MCF 10A (cell line): ENCODE results near the gene ABTB1. TPM values are rescaled to one million over a fixed set of nuclear protein-coding genes. Genes with fewer than 3 reads are reported as not detected.
A peak's percentile ranks its signal among the peaks of the same experiment; 100 is the strongest.

Source experiments
- BruUV-seq: library from RNA; stranded (reverse); fragments of 400-500 nt; replicated peaks from 2 replicates; lab custom pipeline; 2021; lab: Mats Ljungman, UMichigan
- CTCF ChIA-PET: fragments of 300-600 bp; sonication (Branson Sonifier 250); formaldehyde crosslinking; extraction: SDS; loops from one replicate; lab custom pipeline; 2021; ENCODE audit warnings: antibody characterized with exemption, inconsistent platforms; lab: Yijun Ruan, JAX
- POLR2A ChIA-PET: fragments of 300-600, 350-650 bp; sonication (Branson Sonifier 250); formaldehyde crosslinking; extraction: SDS; loops from one replicate; lab custom pipeline; 2020; ENCODE audit warnings: antibody characterized with exemption, inconsistent platforms; lab: Yijun Ruan, JAX
- DNase-seq: peaks from one replicate; pipeline ENCODE4 v3.0.0-alpha.2; 2018; ENCODE audit not compliant: unreplicated experiment
- H3K27ac Mint-ChIP-seq: one replicate; pipeline ENCODE4 v1.8.0; 2022; ENCODE audit warnings: mild to moderate bottlenecking, low read depth, mixed read lengths; ENCODE audit not compliant: unreplicated experiment
- H3K27me3 Mint-ChIP-seq: one replicate; pipeline ENCODE4 v1.8.0; 2022; ENCODE audit warnings: mixed read lengths; ENCODE audit not compliant: insufficient read depth, unreplicated experiment
- H3K36me3 Mint-ChIP-seq: one replicate; pipeline ENCODE4 v1.8.0; 2022; ENCODE audit warnings: mild to moderate bottlenecking, moderate library complexity, mixed read lengths; ENCODE audit not compliant: insufficient read depth, unreplicated experiment
- H3K4me1 Mint-ChIP-seq: one replicate; pipeline ENCODE4 v1.8.0; 2022; ENCODE audit warnings: mixed read lengths; ENCODE audit not compliant: insufficient read depth, unreplicated experiment
- H3K4me3 Mint-ChIP-seq: one replicate; pipeline ENCODE4 v1.8.0; 2022; ENCODE audit warnings: mild to moderate bottlenecking, moderate library complexity, mixed read lengths; ENCODE audit not compliant: unreplicated experiment
- H3K9me3 Mint-ChIP-seq: one replicate; pipeline ENCODE4 v1.8.0; 2022; ENCODE audit warnings: mixed read lengths; ENCODE audit not compliant: unreplicated experiment
- intact Hi-C: fragments of 100-400 bp; cut with micrococcal nuclease; formaldehyde crosslinking; loops from 2 replicates; pipeline ENCODE4 v1.14.1; 2022
- total RNA-seq: library from RNA; stranded (reverse); gene quantifications from 2 replicates; pipeline ENCODE4 v1.2.3, GENCODE V29; 2022
- TF ChIP-seq, protein P1 (sequence below): fragments of 200-600 bp; IDR thresholded peaks from one replicate; pipeline ENCODE4 v1.8.0; 2022; ENCODE audit warnings: antibody characterized with exemption, mild to moderate bottlenecking; ENCODE audit not compliant: unreplicated experiment

Gene ABTB1
- total RNA-seq, 1 experiment from 2014 or later, result 9.7 TPM

DNA sequence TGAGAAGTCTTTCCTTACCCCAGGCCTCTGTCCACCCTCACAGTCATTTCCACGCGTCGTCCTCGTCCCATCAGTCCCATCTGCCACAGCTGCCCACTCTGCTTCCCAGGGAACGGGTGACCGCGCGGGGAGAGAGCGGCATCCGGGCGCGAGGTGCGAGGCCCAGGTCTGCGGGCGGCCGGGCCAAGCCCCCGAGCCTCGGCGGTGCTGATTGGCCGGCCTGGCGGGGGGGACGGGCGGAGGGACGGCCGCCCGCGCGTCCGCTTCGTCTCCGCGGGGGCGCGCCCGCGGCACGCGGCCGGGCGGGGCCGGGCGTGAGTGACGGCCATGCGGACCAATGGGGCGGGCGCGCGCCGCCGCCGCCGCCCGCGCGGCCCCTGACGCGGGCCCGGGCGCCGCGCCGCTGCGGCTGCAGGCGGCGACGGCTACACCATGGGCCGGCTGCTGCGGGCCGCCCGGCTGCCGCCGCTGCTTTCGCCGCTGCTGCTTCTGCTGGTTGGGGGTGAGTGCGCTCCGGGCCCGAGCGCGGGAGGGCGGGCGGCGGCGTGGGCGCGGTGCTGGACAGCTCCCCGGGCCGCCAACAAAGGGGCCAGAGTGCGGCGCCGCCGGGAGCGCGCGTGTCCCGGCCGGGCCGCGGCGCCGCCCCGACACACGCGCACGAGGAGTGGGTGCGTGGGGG, 43.8 kb upstream of the ABTB1 start, which contains the start of gene PODXL2:
PODXL2 (plus strand) TSS at position 398 of the 679 bp plus-strand sequence; CDS start at position 433, 35 bp downstream.
- H3K36me3 Mint-ChIP-seq, result no peaks in the 10 kb centered on the region
- BruUV-seq, result no TSS peak
- intact Hi-C loops, result no loop called here
- H3K9me3 Mint-ChIP-seq, result no peaks in the 10 kb centered on the region
- POLR2A ChIA-PET, result interaction anchor here (0.9 to 2.4 kb wide), 2 partner anchors 11 to 15 kb away, joined by 3 to 11 read pairs; no protein-coding TSS in a partner anchor
- CTCF ChIA-PET, result interaction anchor here (0.7 kb wide), 1 partner anchor 407 kb away, joined by 3 read pairs; no protein-coding TSS in a partner anchor
- peak; percentile 26 for DNase-seq
- peaks cover 16% of the 10 kb centered on the region for H3K27me3 Mint-ChIP-seq
- no peak within 1 kb of the TSS for H3K27ac Mint-ChIP-seq
- TF ChIP-seq, protein P1, sequence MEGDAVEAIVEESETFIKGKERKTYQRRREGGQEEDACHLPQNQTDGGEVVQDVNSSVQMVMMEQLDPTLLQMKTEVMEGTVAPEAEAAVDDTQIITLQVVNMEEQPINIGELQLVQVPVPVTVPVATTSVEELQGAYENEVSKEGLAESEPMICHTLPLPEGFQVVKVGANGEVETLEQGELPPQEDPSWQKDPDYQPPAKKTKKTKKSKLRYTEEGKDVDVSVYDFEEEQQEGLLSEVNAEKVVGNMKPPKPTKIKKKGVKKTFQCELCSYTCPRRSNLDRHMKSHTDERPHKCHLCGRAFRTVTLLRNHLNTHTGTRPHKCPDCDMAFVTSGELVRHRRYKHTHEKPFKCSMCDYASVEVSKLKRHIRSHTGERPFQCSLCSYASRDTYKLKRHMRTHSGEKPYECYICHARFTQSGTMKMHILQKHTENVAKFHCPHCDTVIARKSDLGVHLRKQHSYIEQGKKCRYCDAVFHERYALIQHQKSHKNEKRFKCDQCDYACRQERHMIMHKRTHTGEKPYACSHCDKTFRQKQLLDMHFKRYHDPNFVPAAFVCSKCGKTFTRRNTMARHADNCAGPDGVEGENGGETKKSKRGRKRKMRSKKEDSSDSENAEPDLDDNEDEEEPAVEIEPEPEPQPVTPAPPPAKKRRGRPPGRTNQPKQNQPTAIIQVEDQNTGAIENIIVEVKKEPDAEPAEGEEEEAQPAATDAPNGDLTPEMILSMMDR, result no peak
- peaks cover 8% of the 10 kb centered on the region for H3K4me1 Mint-ChIP-seq
- H3K4me3 Mint-ChIP-seq, result peak within 1 kb of the TSS; percentile 72

DNA sequence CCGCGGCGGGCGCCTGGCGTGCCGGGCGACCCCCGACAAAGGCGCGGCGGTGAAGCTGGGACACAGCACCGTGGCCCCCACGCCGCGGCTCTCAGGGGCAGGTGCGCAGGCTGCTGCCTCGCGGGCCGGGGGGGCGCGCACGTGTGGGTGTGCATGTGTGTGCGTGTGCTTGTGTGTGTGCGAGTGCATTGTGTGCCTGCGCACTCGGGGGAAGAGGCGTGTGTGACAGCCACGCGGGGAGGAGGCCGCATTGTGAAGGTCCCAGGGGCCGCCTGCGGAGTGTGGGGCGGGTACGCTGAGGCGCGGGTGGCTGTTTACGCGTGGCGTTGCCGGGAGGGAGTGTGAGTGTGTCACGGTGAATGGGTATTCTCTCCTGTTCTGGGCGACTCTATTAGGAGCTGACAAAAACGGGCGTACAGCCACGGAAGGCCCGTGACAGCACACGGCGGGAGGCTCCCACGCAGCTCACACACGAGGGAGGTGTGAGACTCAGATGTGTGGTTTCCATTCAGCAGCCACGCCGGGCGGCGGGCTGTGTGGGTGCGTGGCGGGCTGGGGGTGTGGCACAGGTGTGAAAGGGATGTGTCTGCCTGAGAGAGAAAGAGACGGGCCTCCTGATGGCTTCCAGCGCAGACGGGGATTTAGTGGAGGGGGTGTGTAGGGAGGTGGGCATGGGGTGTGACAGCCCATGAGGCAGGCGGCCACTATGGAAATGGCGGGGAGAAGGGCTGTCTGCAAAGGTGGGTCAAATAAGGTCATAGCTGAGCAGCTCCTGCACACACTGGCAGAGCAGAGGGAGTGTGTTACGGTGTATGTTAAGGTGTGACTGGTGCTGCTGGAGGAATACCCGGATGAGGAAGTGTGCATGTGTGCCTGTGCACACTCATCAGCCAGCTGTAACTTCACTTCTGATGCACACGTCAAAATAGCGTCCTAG, 43.0 kb upstream of the ABTB1 start:
- no peaks in the 10 kb centered on the region for H3K36me3 Mint-ChIP-seq
- H3K4me1 Mint-ChIP-seq, result peaks cover 8% of the 10 kb centered on the region
- H3K9me3 Mint-ChIP-seq, result no peaks in the 10 kb centered on the region
- no peak for DNase-seq
- TF ChIP-seq, protein P1, result no peak
- intact Hi-C loops, result no loop called here
- CTCF ChIA-PET, result interaction anchor here (0.7 kb wide), 1 partner anchor 406 kb away, joined by 3 read pairs; no protein-coding TSS in a partner anchor
- POLR2A ChIA-PET, result interaction anchor here (0.6 to 2.4 kb wide), 3 partner anchors 10 to 1250 kb away, joined by 3 to 11 read pairs (median 3); partner anchors contain the start of gene ACAD9
- H3K27me3 Mint-ChIP-seq, result peaks cover 16% of the 10 kb centered on the region
- no TSS peak for BruUV-seq
- peak overlapping the region; percentile 72 for H3K4me3 Mint-ChIP-seq
- no peak overlapping the region for H3K27ac Mint-ChIP-seq

DNA sequence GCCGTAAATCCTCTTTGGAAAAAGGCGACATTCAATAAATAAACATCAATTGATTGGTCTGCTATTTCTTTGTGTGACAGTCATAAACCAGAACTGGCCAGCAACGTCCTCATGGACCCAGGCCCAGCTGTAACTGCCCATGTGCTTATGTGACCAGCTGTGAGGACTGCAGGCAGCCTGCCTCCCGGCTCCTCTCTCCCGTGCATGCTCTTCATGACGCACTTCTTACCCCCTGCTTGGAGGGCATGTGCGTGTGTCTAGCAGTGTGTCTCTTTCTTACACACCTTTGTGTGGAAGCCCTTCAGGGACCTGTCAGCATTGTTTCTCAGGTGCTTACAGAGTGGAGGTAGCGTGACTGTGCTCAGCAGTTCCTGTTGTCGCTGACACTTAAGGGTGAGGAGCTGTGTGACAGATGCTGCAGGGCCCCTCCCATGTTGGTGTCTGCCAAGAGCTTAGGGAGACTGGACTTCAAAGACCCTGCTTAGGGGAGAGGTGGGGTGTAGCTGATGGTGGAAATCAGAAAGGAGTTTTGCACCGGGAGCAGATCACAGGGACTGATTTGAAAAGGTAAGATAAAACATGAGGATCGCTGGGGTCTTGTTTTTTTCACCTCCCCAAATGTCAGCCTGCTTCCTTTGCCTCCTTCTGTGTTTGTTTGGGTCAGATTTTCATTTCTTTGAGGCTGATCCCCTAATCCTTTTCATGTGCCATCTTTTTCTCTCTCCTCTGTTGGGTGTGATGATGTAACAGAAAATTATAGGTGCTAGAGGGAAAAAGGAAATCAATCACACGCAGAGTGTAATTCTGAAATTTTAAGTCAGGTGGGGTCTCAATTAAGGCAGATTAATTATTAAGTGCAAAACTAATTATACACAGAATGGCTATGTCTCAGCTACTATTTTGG, 41.7 kb upstream of the ABTB1 start:
- Mint-ChIP-seq H3K27ac (no peak overlapping the region), H3K27me3 (peaks cover 16% of the 10 kb centered on the region), H3K4me3 (no peak overlapping the region), H3K9me3 (no peaks in the 10 kb centered on the region), H3K36me3 (no peaks in the 10 kb centered on the region), H3K4me1 (peaks cover 8% of the 10 kb centered on the region)
- CTCF ChIA-PET, result interaction anchor here (0.7 to 0.8 kb wide), 2 partner anchors 9 to 10 kb away, joined by 3 read pairs; no protein-coding TSS in a partner anchor
- no TSS peak for BruUV-seq
- POLR2A ChIA-PET, result interaction anchor here (0.6 kb wide), 1 partner anchor 1052 kb away, joined by 4 read pairs; no protein-coding TSS in a partner anchor
- no peak for DNase-seq
- intact Hi-C loops, result no loop called here
- TF ChIP-seq, protein P1, result no peak
